Activated CD4-positive, alpha-beta T cell treated with anti-CD3 and anti-CD28 coated beads, Interleukin-2, amount 50 U/mL, for 4 hours (primary cell): ENCODE results near the gene YAE1.
"Not testable (repeated sequence)": the region's sequence is repeated elsewhere in the genome, so short reads cannot be mapped to it uniquely, and the experiment has no call there.

Experiments used
- DNase-seq, 2 experiments: peaks; one replicate each; pipeline ENCODE4 v3.0.0-alpha.2; 2020

The YAE1 gene, protein sequence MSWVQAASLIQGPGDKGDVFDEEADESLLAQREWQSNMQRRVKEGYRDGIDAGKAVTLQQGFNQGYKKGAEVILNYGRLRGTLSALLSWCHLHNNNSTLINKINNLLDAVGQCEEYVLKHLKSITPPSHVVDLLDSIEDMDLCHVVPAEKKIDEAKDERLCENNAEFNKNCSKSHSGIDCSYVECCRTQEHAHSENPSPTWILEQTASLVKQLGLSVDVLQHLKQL

DNA sequence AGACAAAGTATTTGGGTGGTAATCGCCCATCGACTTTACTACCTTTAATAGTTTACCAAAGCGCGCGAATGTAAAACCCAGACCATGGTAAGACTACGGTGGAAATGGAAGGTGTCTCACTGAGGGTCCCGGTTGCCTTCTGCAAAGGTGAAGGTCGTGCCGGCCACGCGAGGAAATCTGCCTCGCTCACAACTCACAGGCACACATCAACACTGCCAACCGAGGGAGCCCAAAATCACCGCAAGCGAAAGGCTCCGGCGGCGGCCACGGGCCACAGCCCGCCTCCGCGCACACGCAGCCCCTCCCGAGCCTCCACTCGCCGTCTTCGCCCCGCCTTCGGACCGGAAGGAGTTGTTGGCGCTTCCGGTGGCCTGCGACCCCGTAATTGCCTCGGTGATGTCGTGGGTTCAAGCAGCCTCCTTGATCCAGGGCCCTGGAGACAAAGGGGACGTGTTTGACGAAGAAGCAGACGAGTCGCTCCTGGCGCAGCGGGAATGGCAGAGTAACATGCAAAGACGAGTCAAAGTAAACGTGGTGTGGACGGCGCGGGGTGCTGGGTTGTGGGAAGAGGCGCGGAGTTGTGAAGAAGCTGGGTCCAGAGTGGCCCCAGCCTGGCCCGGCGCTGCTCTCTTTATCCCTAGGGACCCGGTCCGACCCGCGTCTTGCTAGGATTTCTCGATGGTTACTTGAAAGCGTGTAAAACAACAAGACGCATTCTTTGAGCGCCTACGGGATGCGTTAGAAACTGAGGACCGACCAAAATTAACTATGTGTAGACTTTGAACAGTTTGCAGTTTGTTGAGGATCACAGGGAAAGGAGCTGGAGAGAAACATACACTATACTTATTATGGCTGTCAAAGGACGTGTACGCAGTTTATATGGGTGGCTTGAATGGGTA is at the start of gene YAE1:
TSS of gene YAE1 (plus strand) at position 382 of the 899 bp plus-strand sequence. CDS start at position 397, 15 bp downstream.
- peak; percentile 69 for DNase-seq

DNA sequence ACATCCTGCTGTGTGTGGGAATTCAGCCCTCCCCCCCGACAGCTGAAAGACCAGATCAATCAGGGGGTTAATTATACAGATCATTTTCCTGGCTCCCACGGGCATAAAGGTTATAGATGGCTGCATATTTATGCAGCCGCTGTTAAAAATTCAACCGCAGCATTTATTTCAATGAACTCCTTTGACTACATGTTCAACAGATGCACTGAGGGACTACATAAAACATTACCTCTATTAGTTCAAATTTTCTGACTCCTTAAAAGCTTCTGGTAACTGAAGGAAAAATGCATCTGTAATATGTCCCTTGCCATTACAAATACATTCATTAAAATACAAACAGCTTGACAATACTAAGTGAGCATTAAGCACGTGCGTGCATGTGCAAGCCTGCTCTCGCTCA is 49.7 kb upstream of the YAE1 start:
- DNase-seq = no peak

DNA sequence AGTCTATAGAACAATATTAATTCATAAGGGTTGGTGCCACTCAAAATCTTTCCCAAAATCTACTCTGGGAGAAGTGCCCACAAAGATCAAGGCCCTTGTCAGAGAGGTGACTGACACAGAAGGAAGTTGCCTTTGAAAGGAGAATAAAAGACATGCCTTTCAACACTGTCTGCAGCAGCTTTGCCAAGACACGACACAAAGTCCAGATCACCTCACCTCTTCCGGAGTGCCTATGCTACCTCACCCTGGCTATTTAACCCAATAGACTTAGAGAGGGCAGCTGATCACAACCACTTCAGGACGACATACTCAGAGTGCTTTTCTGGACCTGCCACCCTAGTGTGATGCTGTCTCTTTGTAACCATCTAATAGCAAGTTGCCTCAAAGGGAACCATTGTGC is 49.0 kb upstream of the YAE1 start:
- no peak for DNase-seq

DNA sequence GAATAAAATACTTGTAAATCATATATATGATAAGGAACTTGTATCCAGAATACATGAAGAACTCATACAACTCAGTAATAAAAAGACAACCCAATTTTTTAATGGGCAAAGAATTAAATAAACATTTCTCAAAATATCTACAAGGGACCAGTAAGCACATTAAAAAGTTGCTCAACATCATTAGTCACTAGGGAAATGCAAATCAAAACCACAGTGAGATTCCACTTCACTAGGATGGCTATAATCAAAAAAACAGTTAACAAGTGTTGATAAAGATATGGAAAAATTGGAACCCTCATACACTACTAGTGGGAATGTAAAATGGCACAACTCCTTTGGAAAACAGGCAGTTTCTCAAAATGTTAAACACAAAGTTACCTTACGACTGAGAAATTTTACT is 40.3 kb upstream of the YAE1 start:
- DNase-seq = no peak

DNA sequence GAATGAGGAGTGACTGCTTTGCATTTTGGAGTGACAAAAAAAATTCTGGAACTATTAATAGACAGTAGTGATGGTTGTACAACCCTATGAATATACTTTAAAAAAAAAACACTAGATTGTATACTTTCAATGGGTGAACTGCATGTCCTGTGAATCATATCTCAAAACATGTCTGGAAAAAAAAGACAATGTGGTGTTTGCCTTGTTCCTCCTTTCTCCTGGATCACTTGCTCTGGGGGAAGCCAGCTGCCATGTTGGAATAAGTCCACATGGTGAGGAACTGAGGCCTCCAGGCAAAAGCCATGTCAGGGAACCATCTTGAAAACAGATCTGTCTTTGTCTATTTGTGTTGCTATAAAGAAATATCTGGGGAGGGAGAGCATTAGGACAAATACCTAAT is 39.5 kb upstream of the YAE1 start:
- no peak for DNase-seq

DNA sequence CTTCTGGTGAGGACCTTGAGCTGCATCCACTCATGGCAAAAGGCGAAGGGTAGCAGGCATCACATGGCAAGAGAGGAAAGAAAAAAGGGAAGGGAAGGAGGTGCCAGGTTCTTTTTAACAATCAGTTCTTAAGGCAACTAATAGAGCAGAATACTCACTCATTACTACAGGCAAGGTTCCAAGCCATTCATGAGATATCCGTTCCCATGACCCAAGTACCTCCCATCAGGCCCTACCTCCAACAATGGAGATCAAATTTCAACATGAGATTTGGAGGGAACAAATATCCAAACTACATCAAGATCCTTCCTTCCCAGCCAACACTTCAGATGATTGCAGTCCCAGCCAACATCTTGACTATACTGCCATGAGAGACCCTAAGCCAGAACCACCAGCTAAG is 38.9 kb upstream of the YAE1 start:
- no peak for DNase-seq

DNA sequence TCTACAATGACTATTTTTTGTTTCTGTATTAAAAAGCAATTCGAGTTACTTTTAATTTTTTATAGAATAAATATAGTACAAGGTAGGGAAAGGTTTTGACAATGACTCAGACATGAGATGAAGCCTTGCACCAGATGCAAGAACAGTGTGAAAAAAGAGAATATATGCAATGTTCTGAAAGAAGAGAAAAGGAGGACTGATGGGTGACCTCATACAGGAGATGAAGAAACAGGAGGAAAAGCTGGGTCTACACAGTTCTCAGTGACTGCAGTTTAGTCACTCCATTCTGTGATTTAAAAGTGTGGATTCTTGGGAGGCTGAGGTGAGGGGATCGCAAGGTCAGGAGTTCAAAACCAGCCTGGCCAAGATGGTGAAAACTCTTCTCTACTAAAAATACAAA is 38.3 kb upstream of the YAE1 start:
- DNase-seq = no peak

DNA sequence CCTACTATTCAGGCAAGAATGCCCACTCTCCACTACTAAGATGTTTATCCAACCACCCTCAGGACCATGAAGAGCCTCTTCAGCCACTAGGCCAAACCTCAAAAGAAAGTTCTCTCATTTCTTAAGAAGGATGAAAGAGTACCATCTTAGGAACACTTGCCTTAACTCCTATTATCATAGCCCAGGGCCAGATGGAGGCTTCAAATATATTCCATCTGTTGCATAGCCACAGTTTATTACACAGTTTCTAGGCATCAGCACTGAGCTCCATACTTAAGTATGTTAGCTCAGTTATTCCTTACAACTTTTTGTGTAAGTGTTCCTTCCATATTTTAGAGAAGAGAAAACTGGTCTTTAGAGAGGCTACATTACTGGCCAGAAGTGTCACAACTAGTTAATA is 37.4 kb upstream of the YAE1 start:
- DNase-seq = no peak

DNA sequence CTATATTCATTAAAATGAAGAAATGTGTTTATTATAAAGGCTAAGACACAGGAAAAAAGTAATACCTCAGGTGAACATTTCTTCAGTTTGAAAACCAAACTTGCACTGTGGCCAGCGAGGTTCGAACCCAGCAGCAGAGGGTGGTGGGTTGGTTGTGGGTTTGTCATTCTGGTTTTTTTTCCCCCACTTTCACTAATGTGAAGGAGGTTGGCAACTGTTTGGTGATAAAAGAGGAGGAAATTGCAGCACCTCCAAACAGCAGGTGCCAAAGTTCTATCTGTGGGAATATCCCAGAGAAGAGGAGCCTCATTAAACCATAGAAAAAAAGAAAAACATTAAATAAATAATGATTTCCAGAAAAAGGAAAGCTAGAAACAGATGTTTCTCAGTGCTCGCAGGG is 36.6 kb upstream of the YAE1 start:
- no peak for DNase-seq

DNA sequence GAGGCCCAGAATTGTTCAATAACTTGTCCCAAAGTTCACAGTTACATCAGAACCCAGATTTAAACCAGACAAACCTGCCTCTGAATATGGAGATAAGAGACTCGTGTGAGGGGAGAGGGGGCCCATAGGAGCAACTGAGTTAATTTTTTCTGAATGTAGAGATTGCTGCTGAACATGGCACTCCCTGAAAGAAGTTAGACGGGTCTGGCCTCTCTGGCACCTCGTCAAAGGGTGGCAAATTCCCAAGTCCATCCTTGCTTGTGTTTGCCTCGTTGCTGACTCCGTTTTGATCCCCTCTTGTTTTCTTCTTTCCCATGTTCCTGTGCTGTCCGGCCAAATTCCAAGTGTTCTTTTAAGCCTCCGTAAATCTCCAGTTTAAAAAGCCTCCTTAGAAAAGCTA is 35.2 kb upstream of the YAE1 start:
- DNase-seq = no peak

DNA sequence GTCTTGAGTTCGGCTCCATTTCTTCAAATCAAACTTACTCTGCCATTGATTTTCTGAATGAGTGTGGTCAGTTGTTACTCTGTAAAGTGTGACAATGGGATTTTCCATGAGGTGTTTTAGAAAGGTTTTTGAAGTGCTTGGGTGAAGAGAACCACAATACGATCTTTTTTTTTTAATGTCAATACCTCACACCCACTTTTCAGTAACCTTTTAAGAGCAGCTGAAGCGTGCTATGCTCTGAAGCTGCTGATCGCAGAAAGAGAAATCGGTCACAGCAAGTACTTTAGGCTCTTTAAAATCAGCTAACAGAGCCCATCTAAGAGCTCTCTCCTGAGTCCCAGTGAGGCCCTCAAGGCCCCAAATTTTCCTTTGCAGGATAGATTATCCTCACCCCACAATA is 34.4 kb upstream of the YAE1 start:
- no peak for DNase-seq

DNA sequence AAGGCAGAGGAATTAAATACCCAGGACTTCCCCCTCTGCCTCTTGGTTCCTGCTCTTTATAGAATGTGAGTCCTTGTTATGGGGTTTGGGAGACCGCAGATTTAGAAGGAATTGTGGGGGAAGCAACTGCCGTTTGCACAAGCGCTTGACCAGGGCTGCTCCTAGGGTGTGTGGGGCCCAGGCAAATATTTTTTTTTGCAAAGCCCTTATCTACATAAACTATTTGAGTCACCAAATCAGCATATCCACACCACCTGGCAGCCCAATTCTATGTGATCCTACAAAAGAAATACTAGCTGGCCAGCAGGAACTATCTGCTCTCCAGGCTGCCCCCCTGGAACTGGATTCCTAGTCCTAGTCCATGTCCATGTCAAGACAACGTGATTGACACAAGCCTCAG is 33.4 kb upstream of the YAE1 start:
- no peak for DNase-seq

DNA sequence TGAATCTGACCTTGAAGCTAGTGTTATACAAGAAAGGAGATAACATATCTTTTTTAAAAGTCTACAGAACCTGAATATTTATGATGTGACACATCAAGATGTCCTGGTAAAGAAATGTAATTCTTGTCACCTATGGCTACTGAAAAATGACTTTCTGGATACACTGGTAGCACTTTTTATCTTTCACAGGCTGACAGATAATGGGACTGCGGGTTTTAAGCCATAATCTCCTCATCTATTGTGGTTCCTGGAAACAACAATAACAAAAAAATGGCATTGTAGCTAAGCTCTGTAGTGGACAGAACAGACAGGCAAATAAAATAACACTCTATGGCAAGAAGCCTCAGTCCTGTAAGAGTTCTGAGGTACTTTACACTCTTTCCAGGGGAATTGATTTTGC is 31.6 kb upstream of the YAE1 start:
- DNase-seq = no peak

DNA sequence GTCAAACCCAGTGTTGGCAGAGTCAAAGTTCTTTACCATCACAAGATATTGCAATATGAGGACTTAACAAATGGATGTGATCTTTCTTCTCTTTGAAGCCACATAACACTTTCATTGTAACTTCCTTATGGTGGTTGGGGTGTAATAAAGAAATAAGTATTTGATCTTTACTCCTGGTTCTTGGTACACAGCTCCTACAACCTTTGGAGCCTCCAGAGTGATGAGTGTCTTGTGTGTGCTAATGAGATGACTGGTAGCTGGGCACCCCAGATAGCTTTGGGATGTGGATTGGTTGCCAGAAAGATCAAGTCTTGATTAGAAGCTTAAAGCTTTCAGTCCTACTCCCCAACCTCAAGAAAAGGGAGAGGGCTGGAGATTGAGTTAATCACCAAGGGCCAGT is 31.1 kb upstream of the YAE1 start:
- no peak for DNase-seq

DNA sequence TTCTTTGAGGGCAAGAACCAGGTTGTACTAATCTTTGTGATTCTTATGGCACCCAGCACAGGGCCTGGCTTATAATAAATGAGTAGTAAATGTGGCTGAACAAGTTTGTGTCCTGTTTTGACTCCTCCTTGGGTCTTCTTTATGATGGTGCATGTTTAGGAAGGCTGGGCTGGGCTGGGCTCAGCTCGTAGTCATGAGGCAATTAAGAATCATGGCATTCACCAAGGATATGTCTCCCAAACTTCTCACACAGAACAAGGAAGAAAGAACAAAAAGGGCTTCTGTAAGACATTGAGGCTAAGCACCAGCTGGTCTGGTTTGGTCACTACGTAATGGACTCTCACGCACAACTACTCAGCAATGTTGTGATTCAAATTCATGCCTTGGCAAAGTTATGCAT is 30.5 kb upstream of the YAE1 start:
- no peak for DNase-seq

DNA sequence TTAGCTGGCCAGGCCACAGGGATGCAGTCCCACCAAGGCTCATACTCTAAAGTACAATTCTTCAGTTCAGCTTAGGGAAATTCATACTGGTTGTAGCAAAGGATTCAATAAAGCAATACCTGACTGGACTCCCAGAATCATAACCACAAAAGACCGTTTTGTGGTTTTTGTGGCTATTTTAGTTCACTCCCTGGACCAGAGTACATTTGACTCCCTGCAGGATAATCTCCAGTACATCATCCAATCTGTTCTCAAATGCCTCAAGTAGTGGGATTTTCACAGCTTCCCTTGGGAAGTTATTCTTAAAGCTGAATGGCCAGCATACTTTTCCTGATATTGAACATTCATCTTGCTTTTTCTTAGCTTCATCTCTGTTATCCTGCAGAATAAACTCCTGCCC is 29.3 kb upstream of the YAE1 start:
- no peak for DNase-seq

DNA sequence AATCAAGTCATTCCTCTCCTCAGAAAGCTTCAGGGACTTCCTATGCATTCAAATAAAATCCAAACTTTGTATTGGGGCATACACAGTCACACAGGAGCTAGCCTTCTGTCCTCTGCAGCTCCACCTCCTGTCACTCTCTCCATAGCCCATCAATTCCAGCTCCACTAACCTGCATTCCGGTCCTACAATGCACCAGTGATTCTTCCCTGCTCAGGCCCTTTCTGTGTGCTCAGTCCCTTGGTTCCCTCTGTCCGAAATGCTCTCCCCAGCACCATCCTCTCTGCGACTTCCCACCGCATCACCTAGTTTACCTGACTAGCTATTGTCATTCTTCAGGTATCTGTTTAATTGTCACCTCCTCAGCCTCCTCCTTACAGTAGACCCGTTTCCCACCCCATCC is 26.4 kb upstream of the YAE1 start:
- no peak for DNase-seq

DNA sequence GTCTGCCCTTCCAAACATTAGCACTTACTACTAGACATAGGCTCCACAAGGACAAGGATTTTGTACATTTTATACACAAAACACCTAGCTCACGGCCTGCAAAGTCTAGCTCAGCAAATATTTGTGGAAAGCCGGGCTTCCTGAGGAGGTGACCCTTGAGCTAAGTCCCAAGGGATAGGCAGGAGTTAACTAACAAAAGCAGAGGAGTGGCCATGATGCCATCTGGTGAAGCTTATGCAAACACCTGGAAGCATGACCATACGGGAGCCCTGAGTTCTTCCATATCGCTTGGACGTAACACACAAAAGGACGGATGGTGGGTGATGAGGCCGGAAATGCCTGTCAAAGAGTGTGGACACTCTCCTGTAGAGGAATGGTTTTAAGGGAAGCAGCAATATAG is 25.9 kb upstream of the YAE1 start:
- DNase-seq = no peak

DNA sequence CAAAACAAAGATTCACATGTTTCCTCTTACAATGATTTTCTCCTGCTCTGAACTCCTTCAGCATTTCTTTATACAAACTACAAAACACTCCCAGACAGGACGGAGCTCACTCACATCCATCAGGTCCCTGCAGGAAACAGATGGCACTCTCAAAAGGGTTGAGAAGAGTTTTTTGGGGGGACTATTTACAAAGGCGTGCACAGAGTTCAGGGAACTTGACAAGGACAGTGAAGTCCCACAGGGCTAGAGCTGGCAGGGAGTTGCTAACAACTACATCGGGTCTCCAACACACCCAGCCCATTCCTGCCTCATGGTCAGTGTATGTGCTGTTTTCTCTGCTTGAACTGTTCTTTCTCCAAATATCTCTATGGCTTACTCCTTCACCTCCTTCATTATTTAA is 24.7 kb upstream of the YAE1 start:
- no peak for DNase-seq

DNA sequence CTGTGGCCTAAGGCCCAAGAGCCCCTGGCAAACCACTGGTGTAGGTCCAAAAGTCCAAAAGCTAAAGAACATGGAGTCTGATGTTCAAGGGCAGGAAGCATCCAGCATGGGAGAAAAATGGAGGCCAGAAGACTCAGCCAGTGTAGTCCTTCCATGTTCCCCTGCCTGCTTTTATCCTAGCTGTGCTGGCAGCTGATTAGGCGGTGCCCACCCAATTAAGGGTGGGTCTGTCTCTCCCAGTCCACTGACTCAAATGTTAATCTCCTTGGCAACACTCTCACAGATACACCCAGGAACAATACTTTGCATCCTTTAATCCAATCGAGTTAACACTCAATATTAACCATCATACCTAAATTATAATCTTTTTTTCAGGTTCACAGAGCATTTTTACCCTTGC is 21.4 kb upstream of the YAE1 start:
- DNase-seq = not testable (repeated sequence)

DNA sequence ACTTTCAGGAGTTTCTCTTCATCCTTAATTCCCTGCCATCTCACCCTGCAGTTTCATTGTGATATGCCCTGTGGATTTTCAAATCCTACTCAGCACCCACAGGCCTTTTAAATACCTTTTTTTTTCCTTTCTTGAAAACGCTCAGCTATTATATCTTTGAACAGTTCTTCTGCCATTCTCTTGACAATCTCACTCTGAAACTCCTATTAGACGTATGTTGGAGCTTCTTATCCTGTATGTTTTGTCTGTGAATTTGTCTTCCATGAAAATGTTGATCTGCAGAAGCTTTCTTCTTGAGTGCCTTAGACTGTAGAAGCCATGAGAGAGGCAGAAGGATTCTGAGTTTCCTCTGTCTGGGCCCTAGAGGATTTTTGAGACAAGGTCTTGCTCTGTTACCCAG is 18.9 kb upstream of the YAE1 start:
- DNase-seq = no peak

DNA sequence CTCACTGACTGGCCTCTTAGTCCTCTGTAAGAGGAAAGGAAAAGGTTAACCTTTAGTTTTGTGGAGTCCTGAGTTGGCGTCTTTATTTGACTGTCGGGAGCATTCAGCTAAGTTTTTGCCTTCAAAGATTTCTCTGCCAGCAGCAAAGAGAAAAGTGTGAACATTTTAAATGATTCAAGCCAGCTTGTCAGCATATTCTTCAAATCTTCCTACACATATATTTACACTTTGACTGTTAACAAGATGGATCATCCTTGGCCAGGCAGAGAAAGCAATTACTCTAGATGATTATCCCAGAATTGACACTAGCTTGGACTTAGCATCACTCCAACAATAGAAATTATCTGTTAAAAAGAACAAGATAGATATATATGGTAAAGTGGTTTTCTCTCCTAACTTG is 15.8 kb upstream of the YAE1 start:
- DNase-seq = no peak

DNA sequence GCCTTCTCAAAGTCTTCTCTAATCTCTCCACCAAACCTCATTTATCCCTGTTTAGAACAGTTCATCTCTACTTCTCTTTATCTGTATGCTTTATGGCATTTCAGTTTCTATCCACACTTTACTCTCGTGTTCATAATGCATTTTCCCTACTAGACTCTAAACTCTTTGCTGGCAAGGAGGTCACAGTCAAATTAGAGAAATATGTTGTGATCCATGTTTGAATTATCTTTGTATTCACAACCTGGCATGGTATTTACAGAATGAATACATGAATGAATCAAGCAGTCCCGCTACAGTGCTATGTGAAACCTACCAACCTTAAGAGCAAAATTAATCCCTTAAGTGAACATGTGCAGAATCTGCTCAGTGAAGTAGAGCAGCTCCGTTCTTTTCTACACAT is 12.8 kb upstream of the YAE1 start:
- no peak for DNase-seq

DNA sequence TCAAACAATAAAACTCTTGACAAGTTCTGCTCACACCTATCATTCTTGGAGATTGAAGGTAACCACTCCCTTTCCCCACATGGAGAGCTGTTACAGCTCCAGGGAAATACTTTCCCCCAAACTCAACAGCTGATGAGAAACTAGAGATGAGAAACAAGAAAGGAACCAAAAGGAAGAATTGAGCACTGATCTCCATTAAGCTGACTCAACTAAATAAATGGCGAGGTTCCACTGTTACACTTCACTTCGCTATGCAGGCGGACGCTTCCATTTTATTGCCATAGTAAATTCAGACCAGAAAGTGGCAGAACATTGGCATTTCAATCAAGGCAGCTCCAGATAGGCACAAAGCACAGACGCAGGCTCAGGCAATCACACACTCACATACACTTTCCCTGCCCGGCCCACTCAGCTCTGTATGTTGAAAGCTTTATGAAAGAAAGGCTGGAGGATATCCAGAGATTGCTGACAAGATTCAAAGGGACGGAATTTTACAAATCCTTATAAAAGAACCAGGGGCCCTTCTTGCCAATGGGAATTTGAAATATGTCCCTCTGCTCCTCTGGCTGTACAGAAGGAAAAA is 11.5 kb upstream of the YAE1 start:
- no peak for DNase-seq
